Smooth muscle cell (in vitro differentiated cells): Measurements from ENCODE around the gene PWWP2B. TPM values are rescaled to one million over a fixed set of nuclear protein-coding genes. Genes with fewer than 3 reads are reported as not detected.

Source experiments
- DNase-seq: peaks from one replicate; lab custom pipeline; 2025; ENCODE audit not compliant: unreplicated experiment; lab: John Stamatoyannopoulos, UW
- H2AFZ ChIP-seq: fragments of 200-600 bp; sonication (generic); 2 replicates; pipeline ENCODE4 v1.6.0; 2016; ENCODE audit warnings: antibody characterized with exemption, low read depth, mild to moderate bottlenecking
- H3F3A ChIP-seq: fragments of 200-600 bp; sonication (generic); 2 replicates; pipeline ENCODE4 v1.6.0; 2017; ENCODE audit warnings: antibody characterized with exemption, low read depth
- H3K27ac ChIP-seq: fragments of 200-600 bp; sonication (generic); 2 replicates; pipeline ENCODE4 v1.5.1; 2016; ENCODE audit warnings: low read depth, mild to moderate bottlenecking
- H3K27me3 ChIP-seq: fragments of 200-600 bp; sonication (generic); 2 replicates; pipeline ENCODE4 v1.6.1; 2016; ENCODE audit warnings: low read depth, mild to moderate bottlenecking
- H3K36me3 ChIP-seq: fragments of 200-600 bp; sonication (generic); 2 replicates; pipeline ENCODE4 v1.5.1; 2016; ENCODE audit warnings: low read depth
- H3K4me1 ChIP-seq: fragments of 200-600 bp; sonication (generic); 2 replicates; pipeline ENCODE4 v1.5.1; 2016; ENCODE audit warnings: low read depth
- H3K4me2 ChIP-seq: fragments of 200-600 bp; sonication (generic); 2 replicates; pipeline ENCODE4 v1.6.0; 2016; ENCODE audit warnings: mild to moderate bottlenecking
- H3K4me3 ChIP-seq: fragments of 200-600 bp; sonication (generic); 2 replicates; pipeline ENCODE4 v1.5.1; 2016; ENCODE audit warnings: mild to moderate bottlenecking
- H3K79me2 ChIP-seq: fragments of 200-600 bp; sonication (generic); 2 replicates; pipeline ENCODE4 v1.6.0; 2016; ENCODE audit warnings: low read depth, mild to moderate bottlenecking
- H3K9ac ChIP-seq: fragments of 200-600 bp; sonication (generic); 2 replicates; pipeline ENCODE4 v1.6.0; 2016; ENCODE audit warnings: low read depth
- H3K9me3 ChIP-seq: fragments of 200-600 bp; sonication (generic); replicated peaks from 2 replicates; pipeline ENCODE4 v1.5.1; 2016; ENCODE audit warnings: low read depth
- H4K20me1 ChIP-seq: fragments of 200-600 bp; sonication (generic); 2 replicates; pipeline ENCODE4 v1.6.0; 2016; ENCODE audit warnings: low read depth
- WGBS: methylation state at CpG from one replicate; pipeline ENCODE4 v1.1.7; 2016; ENCODE audit warnings: low lambda C conversion rate; 5-methylcytosine and 5-hydroxymethylcytosine counted together
- polyA plus RNA-seq: library from polyadenylated mRNA; unstranded; fragments of >200 nt; fragmentation: Nextera tagmentation; extraction: Ambion mirVana; gene quantifications from 2 replicates; pipeline ENCODE4 v1.2.1, GENCODE V29; 2016
- total RNA-seq: library from RNA; depleted of rRNA; stranded (reverse); fragments of >200 nt; gene quantifications from 2 replicates; pipeline ENCODE4 v1.2.3, GENCODE V29; 2014
- TF ChIP-seq, protein P1 (sequence below): fragments of 200-600 bp; sonication (generic); IDR thresholded peaks from 2 replicates; pipeline ENCODE4 v1.5.1; 2017; ENCODE audit warnings: borderline replicate concordance, mild to moderate bottlenecking, antibody characterized with exemption; ENCODE audit not compliant: insufficient read depth, poor library complexity, severe bottlenecking

The PWWP2B gene
- total and polyA plus RNA-seq, 2 experiments from 2014 or later, result 8.3 to 13.2 TPM

- peaks cover 14% of the 10 kb centered on the region for H3K4me1 ChIP-seq
Observed at GRCh38 chr10:132441818-132442524, 45.0 kb downstream of the PWWP2B start.

GRCh38 chr10:132442636-132443035 lies 45.6 kb downstream of the PWWP2B start:
- Histone ChIP-seq H4K20me1 (no peaks in the 10 kb centered on the region), H3K27ac (no peak overlapping the region), H2AFZ (no peak overlapping the region), H3K4me2 (no peak overlapping the region), H3K27me3 (no peaks in the 10 kb centered on the region), H3K9me3 (no peaks in the 10 kb centered on the region), H3F3A (peaks cover 4% of the 10 kb centered on the region), H3K9ac (no peak overlapping the region), H3K36me3 (no peaks in the 10 kb centered on the region), H3K4me3 (no peak overlapping the region), H3K79me2 (no peaks in the 10 kb centered on the region), H3K4me1 (peaks cover 20% of the 10 kb centered on the region)
- WGBS, result 92% methylated on average over 9 of the region's 10 CpGs
- no peak for DNase-seq
- TF ChIP-seq, protein P1, sequence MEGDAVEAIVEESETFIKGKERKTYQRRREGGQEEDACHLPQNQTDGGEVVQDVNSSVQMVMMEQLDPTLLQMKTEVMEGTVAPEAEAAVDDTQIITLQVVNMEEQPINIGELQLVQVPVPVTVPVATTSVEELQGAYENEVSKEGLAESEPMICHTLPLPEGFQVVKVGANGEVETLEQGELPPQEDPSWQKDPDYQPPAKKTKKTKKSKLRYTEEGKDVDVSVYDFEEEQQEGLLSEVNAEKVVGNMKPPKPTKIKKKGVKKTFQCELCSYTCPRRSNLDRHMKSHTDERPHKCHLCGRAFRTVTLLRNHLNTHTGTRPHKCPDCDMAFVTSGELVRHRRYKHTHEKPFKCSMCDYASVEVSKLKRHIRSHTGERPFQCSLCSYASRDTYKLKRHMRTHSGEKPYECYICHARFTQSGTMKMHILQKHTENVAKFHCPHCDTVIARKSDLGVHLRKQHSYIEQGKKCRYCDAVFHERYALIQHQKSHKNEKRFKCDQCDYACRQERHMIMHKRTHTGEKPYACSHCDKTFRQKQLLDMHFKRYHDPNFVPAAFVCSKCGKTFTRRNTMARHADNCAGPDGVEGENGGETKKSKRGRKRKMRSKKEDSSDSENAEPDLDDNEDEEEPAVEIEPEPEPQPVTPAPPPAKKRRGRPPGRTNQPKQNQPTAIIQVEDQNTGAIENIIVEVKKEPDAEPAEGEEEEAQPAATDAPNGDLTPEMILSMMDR, result no peak

More at GRCh38 chr10:132441818-132442524, 45.0 kb downstream of the PWWP2B start:
- no peak overlapping the region for H3K27ac ChIP-seq
- no peak for DNase-seq
- H3K79me2 ChIP-seq, result no peaks in the 10 kb centered on the region
- H3F3A ChIP-seq, result peaks cover 4% of the 10 kb centered on the region
- H4K20me1 ChIP-seq, result no peaks in the 10 kb centered on the region
- H3K27me3 ChIP-seq, result no peaks in the 10 kb centered on the region
- H3K36me3 ChIP-seq, result no peaks in the 10 kb centered on the region
- 93% methylated on average over 22 of the region's 22 CpGs for WGBS
- no peak overlapping the region for H3K4me2 ChIP-seq
- TF ChIP-seq, protein P1, result no peak
- H3K9ac ChIP-seq, result no peak overlapping the region
- H2AFZ ChIP-seq, result no peak overlapping the region
- H3K4me3 ChIP-seq, result no peak overlapping the region
- H3K9me3 ChIP-seq, result no peaks in the 10 kb centered on the region

DNA sequence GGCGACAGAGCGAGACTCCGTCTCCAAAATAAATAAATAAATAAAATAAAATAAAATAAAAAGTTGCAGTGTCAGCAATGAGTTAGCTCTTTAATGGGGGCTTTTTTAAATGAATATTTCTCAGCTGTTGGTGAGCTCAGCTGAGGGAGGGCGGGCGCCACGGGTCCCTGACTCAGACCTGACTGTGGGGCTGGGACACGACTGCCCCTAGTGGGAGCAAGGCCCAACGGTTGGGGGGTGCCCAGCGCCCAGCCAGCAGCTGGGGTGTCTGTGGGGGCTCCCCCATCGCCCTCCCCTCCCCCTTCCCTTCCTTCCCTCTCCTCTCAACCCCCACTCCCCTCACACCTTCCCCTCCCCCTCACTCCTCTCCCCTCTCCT lies 46.6 kb downstream of the PWWP2B start:
- TF ChIP-seq, protein P1, result peak; percentile 33
- Histone ChIP-seq H3K36me3 (no peaks in the 10 kb centered on the region), H3F3A (peaks cover 7% of the 10 kb centered on the region), H3K79me2 (no peaks in the 10 kb centered on the region), H3K9ac (no peak overlapping the region), H3K27me3 (no peaks in the 10 kb centered on the region), H3K4me1 (peaks cover 27% of the 10 kb centered on the region), H4K20me1 (no peaks in the 10 kb centered on the region), H3K9me3 (no peaks in the 10 kb centered on the region), H3K27ac (no peak overlapping the region), H3K4me3 (no peak overlapping the region), H3K4me2 (no peak overlapping the region), H2AFZ (no peak overlapping the region)
- no peak for DNase-seq
- 79% methylated on average over 9 of the region's 10 CpGs for WGBS
